Skeletal muscle satellite cell (primary cell): ENCODE data around the gene ZNF292.
"Not testable (repeated sequence)": the region's sequence is repeated elsewhere in the genome, so short reads cannot be mapped to it uniquely, and the experiment has no call there.

Source experiments
- H3K27me3 ChIP-seq: 2 replicates; pipeline ENCODE4 v1.7.0; 2013; ENCODE audit warnings: low read length; ENCODE audit not compliant: control insufficient read depth, insufficient read depth
- H3K36me3 ChIP-seq: 2 replicates; pipeline ENCODE4 v1.7.0; 2013; ENCODE audit warnings: mild to moderate bottlenecking, control low read depth, low read length; ENCODE audit not compliant: insufficient read depth
- H3K4me1 ChIP-seq: 2 replicates; pipeline ENCODE4 v1.7.0; 2013; ENCODE audit warnings: low read length; ENCODE audit not compliant: control insufficient read depth, insufficient read depth
- H3K4me2 ChIP-seq: 2 replicates; pipeline ENCODE4 v1.7.0; 2013; ENCODE audit warnings: mild to moderate bottlenecking, low read length
- H3K4me3 ChIP-seq: 2 replicates; pipeline ENCODE4 v1.7.0; 2013; ENCODE audit warnings: low read length
- H3K9ac ChIP-seq: 2 replicates; pipeline ENCODE4 v1.7.0; 2013; ENCODE audit warnings: mild to moderate bottlenecking, low read depth, low read length, moderate library complexity
- H3K9me3 ChIP-seq: replicated peaks from 2 replicates; pipeline ENCODE4 v1.7.0; 2013; ENCODE audit warnings: mild to moderate bottlenecking, control low read depth, low read length

The ZNF292 gene

GRCh38 chr6:87279196-87279595, 123.8 kb downstream of the ZNF292 start:
- no peaks in the 10 kb centered on the region for H3K9me3 ChIP-seq
- no peak overlapping the region for H3K4me3 ChIP-seq
- H3K27me3 ChIP-seq: no peaks in the 10 kb centered on the region
- H3K36me3 ChIP-seq: no peaks in the 10 kb centered on the region
- no peaks in the 10 kb centered on the region for H3K4me1 ChIP-seq
- no peak overlapping the region for H3K9ac ChIP-seq
- no peak overlapping the region for H3K4me2 ChIP-seq

GRCh38 chr6:87281426-87281825, 126.1 kb downstream of the ZNF292 start:
- Histone ChIP-seq H3K9ac (no peak overlapping the region), H3K4me3 (no peak overlapping the region), H3K9me3 (no peaks in the 10 kb centered on the region), H3K4me1 (no peaks in the 10 kb centered on the region), H3K4me2 (no peak overlapping the region), H3K36me3 (no peaks in the 10 kb centered on the region), H3K27me3 (peaks cover 7% of the 10 kb centered on the region)

GRCh38 chr6:87282743-87283142, 127.4 kb downstream of the ZNF292 start:
- Histone ChIP-seq H3K9ac (no peak overlapping the region), H3K27me3 (peaks cover 7% of the 10 kb centered on the region), H3K9me3 (no peaks in the 10 kb centered on the region), H3K4me1 (no peaks in the 10 kb centered on the region), H3K4me3 (no peak overlapping the region), H3K36me3 (no peaks in the 10 kb centered on the region), H3K4me2 (no peak overlapping the region)

DNA sequence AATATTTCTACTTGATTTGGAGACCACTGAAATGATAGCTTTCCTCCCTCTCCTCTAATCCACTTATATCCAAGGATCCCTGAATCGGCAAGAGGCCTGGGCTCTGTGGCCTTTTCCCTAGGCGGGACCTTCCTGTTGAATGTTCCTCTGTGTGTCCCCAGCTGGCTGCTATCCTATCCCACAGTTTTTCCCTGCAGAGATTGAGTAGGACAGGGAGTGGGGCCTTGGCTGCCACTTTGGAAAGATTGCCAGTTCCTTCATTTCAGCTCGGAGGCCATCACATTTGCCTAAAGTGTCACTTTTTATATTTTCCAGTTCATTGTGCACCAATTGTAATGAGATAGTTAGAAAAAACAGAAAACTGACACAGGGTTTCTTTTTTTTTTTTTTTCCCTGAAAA, 128.1 kb downstream of the ZNF292 start:
- Histone ChIP-seq H3K4me3 (no peak overlapping the region), H3K36me3 (no peaks in the 10 kb centered on the region), H3K27me3 (peaks cover 8% of the 10 kb centered on the region), H3K4me2 (no peak overlapping the region), H3K4me1 (no peaks in the 10 kb centered on the region), H3K9me3 (no peaks in the 10 kb centered on the region), H3K9ac (no peak overlapping the region)

DNA sequence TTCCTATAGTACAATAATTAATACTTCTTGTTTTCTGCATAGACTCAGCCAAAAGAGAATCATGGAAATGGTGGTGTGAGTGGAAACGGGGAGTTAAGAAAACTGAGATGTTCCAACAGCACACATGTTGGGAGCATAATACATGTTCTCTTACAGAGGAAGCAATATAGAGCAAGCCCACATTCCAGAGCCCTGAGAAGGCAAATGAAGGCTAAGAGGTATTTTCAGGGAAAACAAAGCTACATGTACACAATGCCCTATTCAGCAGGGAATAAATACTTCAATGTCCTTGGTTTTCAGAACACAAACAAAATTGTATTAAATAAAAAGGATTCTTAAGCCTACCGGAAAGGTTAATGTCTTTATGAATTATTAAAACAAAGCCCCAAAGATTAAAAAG, 131.9 kb downstream of the ZNF292 start:
- Histone ChIP-seq H3K4me2 (no peak overlapping the region), H3K4me3 (no peak overlapping the region), H3K9me3 (no peaks in the 10 kb centered on the region), H3K9ac (no peak overlapping the region), H3K27me3 (peaks cover 27% of the 10 kb centered on the region), H3K36me3 (no peaks in the 10 kb centered on the region), H3K4me1 (no peaks in the 10 kb centered on the region)

DNA sequence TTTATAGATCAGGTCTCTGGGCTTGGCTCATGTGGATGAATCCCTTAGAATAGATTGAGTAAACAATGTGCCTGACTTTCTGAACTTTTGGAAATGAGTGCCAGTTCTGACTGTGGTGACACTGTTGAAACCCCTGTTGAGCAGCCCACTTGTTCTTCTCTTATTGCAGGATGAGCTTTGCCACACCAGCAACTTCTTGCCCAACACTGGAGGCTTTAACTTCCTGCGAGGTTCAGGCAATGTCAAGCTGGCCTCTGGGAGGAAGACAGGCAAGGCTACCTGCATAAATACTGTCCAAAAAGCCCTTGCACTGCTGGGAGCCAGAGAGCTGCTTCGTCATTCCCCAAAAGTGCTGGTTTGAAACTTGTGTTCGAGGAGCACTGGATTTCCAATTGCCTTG, 134.2 kb downstream of the ZNF292 start:
- Histone ChIP-seq H3K9ac (no peak overlapping the region), H3K4me2 (no peak overlapping the region), H3K4me3 (no peak overlapping the region), H3K9me3 (no peaks in the 10 kb centered on the region), H3K4me1 (no peaks in the 10 kb centered on the region), H3K27me3 (peaks cover 38% of the 10 kb centered on the region), H3K36me3 (no peaks in the 10 kb centered on the region)

- Histone ChIP-seq H3K27me3 (peaks cover 41% of the 10 kb centered on the region), H3K4me1 (no peaks in the 10 kb centered on the region), H3K4me2 (no peak overlapping the region)
Observed at GRCh38 chr6:87291883-87292282, 136.5 kb downstream of the ZNF292 start.

DNA sequence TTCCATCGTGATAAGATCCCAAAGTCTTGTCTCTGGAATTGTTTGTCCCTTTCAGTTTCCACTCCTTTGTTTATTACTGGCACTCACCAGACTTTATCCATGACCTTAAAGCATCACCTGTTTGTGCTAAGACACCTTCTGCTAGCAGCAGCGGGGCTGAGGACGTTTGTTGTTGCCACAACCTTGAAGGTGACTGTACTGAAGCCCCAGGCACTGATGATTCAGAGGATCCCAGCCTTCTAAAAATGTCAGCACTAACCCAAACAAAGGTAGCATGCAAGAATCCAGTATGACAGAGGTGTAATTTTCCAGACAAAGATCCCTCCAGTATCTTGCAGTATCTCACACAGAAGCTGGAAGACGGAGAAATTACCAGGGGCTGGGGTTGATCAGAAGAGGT, 138.2 kb downstream of the ZNF292 start:
- Histone ChIP-seq H3K4me2 (no peak overlapping the region), H3K27me3 (peaks cover 46% of the 10 kb centered on the region), H3K36me3 (no peaks in the 10 kb centered on the region), H3K4me1 (no peaks in the 10 kb centered on the region), H3K9ac (no peak overlapping the region), H3K4me3 (no peak overlapping the region), H3K9me3 (no peaks in the 10 kb centered on the region)

More at GRCh38 chr6:87291883-87292282, 136.5 kb downstream of the ZNF292 start:
- no peak overlapping the region for H3K4me3 ChIP-seq
- H3K9ac ChIP-seq: no peak overlapping the region
- H3K36me3 ChIP-seq: no peaks in the 10 kb centered on the region
- no peaks in the 10 kb centered on the region for H3K9me3 ChIP-seq

DNA sequence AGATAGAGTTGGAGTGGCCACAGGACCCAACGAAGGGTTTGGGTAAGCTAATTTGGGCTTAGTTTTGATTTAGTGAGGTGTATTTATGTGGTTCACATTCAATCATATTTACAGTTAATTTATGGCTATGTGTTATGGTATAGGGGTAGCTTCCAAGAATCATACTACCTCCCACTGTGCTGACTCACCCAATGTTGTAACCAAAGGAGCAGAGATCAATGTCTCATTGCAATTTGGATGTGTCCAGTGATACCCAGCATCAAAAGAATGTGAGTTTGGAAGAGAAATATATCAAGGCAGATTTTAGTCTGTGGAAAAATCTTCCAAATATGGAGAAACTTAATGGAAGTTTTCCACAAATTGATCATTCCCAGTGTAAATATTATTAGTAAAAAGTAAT, 141.8 kb downstream of the ZNF292 start:
- no peak overlapping the region for H3K9ac ChIP-seq
- H3K27me3 ChIP-seq: peaks cover 41% of the 10 kb centered on the region
- H3K4me2 ChIP-seq: no peak overlapping the region
- H3K4me1 ChIP-seq: no peaks in the 10 kb centered on the region
- H3K4me3 ChIP-seq: no peak overlapping the region
- no peaks in the 10 kb centered on the region for H3K36me3 ChIP-seq
- H3K9me3 ChIP-seq: no peaks in the 10 kb centered on the region

- H3K4me2 ChIP-seq, H3K9ac ChIP-seq, H3K36me3 ChIP-seq, H3K4me1 ChIP-seq, H3K9me3 ChIP-seq, H3K4me3 ChIP-seq: not testable (repeated sequence)
- H3K27me3 ChIP-seq: peaks cover 19% of the 10 kb centered on the region
Observed at GRCh38 chr6:87301277-87301676, 145.9 kb downstream of the ZNF292 start.

- no peaks in the 10 kb centered on the region for H3K9me3 ChIP-seq
- no peak overlapping the region for H3K4me3 ChIP-seq
- H3K36me3 ChIP-seq: no peaks in the 10 kb centered on the region
- H3K9ac ChIP-seq: no peak overlapping the region
- peaks cover 32% of the 10 kb centered on the region for H3K27me3 ChIP-seq
- no peaks in the 10 kb centered on the region for H3K4me1 ChIP-seq
- H3K4me2 ChIP-seq: no peak overlapping the region
Observed at GRCh38 chr6:87308970-87309369, 153.6 kb downstream of the ZNF292 start.

GRCh38 chr6:87312860-87313259, 157.5 kb downstream of the ZNF292 start:
- Histone ChIP-seq H3K4me2 (no peak overlapping the region), H3K36me3 (no peaks in the 10 kb centered on the region), H3K27me3 (peaks cover 50% of the 10 kb centered on the region), H3K9ac (no peak overlapping the region), H3K4me1 (no peaks in the 10 kb centered on the region), H3K4me3 (no peak overlapping the region), H3K9me3 (no peaks in the 10 kb centered on the region)
